Loucy (cell line): Measurements from ENCODE around the gene FARS2.

ENCODE experiments used
- H2AFZ ChIP-seq: fragments of 200-600 bp; sonication (generic); 2 replicates; pipeline ENCODE4 v1.6.0; 2016; ENCODE audit warnings: antibody characterized with exemption, mild to moderate bottlenecking, low read length, moderate library complexity
- H3F3A ChIP-seq: fragments of 200-600 bp; 2 replicates; pipeline ENCODE4 v1.6.0; 2016; ENCODE audit warnings: antibody characterized with exemption, low read depth, mild to moderate bottlenecking
- H3K27me3 ChIP-seq: fragments of 200-600 bp; sonication (generic); 2 replicates; pipeline ENCODE4 v1.6.1; 2014; ENCODE audit warnings: low read length, mild to moderate bottlenecking; ENCODE audit not compliant: insufficient read depth, poor library complexity, severe bottlenecking
- H3K36me3 ChIP-seq: fragments of 200-600 bp; sonication (generic); 2 replicates; pipeline ENCODE4 v1.6.1; 2016; ENCODE audit warnings: low read length; ENCODE audit not compliant: insufficient read depth
- H3K4me1 ChIP-seq: fragments of 200-600 bp; sonication (generic); 2 replicates; pipeline ENCODE4 v1.5.1; 2014; ENCODE audit warnings: low read length, mild to moderate bottlenecking; ENCODE audit not compliant: insufficient read depth, poor library complexity, severe bottlenecking
- H3K4me2 ChIP-seq: fragments of 200-600 bp; sonication (generic); 2 replicates; pipeline ENCODE4 v1.6.0; 2014; ENCODE audit warnings: antibody characterized with exemption, low read length, low read depth, mild to moderate bottlenecking; ENCODE audit not compliant: poor library complexity, severe bottlenecking
- H3K4me3 ChIP-seq: fragments of 200-600 bp; sonication (generic); 2 replicates; pipeline ENCODE4 v1.5.1; 2014; ENCODE audit warnings: low read length, mild to moderate bottlenecking, mixed read lengths; ENCODE audit not compliant: poor library complexity, severe bottlenecking
- H3K79me2 ChIP-seq: fragments of 200-600 bp; sonication (generic); 2 replicates; pipeline ENCODE4 v1.6.1; 2014; ENCODE audit warnings: low read length; ENCODE audit not compliant: insufficient read depth
- H3K9ac ChIP-seq: fragments of 200-600 bp; sonication (generic); 2 replicates; pipeline ENCODE4 v1.6.0; 2014; ENCODE audit warnings: mild to moderate bottlenecking, low read depth, low read length, moderate library complexity; ENCODE audit not compliant: poor library complexity, severe bottlenecking
- H3K9me2 ChIP-seq: fragments of 200-600 bp; sonication (generic); replicated peaks from 2 replicates; pipeline ENCODE4 v1.6.1; 2016; ENCODE audit warnings: low read depth, low read length, mixed read lengths
- H3K9me3 ChIP-seq: fragments of 200-600 bp; sonication (generic); 2 replicates; pipeline ENCODE4 v1.6.1; 2014; ENCODE audit warnings: mild to moderate bottlenecking, antibody characterized with exemption, low read length, low read depth; ENCODE audit not compliant: insufficient read depth
- H4K20me1 ChIP-seq: fragments of 200-600 bp; sonication (generic); 2 replicates; pipeline ENCODE4 v1.6.0; 2014; ENCODE audit warnings: antibody characterized with exemption, low read length, mild to moderate bottlenecking; ENCODE audit not compliant: insufficient read depth, poor library complexity, severe bottlenecking
- EZH2phosphoT487 ChIP-seq: fragments of 200-600 bp; IDR thresholded peaks from 2 replicates; pipeline ENCODE4 v1.6.1; 2018; ENCODE audit warnings: antibody characterized with exemption, mild to moderate bottlenecking, moderate library complexity, borderline replicate concordance
- TF ChIP-seq, protein P1 (sequence below): fragments of 200-600 bp; sonication (generic); conservative IDR thresholded peaks from 2 replicates; pipeline ENCODE4 v1.5.1; 2014; ENCODE audit warnings: mild to moderate bottlenecking, antibody characterized with exemption, low read length

FARS2 gene

GRCh38 chr6:5447921-5448320 lies 186.6 kb downstream of the FARS2 start:
- Histone ChIP-seq H3K4me2 (no peak overlapping the region), H3F3A (no peaks in the 10 kb centered on the region), H3K9me3 (no peaks in the 10 kb centered on the region), H3K27me3 (no peaks in the 10 kb centered on the region), H4K20me1 (no peaks in the 10 kb centered on the region), H3K9me2 (no peaks in the 10 kb centered on the region), H3K36me3 (no peaks in the 10 kb centered on the region), H3K9ac (no peak overlapping the region), H3K4me1 (no peaks in the 10 kb centered on the region), H3K4me3 (no peak overlapping the region), H2AFZ (no peak overlapping the region), H3K79me2 (no peaks in the 10 kb centered on the region)
- no peak for TF ChIP-seq EZH2phosphoT487
- TF ChIP-seq, protein P1, sequence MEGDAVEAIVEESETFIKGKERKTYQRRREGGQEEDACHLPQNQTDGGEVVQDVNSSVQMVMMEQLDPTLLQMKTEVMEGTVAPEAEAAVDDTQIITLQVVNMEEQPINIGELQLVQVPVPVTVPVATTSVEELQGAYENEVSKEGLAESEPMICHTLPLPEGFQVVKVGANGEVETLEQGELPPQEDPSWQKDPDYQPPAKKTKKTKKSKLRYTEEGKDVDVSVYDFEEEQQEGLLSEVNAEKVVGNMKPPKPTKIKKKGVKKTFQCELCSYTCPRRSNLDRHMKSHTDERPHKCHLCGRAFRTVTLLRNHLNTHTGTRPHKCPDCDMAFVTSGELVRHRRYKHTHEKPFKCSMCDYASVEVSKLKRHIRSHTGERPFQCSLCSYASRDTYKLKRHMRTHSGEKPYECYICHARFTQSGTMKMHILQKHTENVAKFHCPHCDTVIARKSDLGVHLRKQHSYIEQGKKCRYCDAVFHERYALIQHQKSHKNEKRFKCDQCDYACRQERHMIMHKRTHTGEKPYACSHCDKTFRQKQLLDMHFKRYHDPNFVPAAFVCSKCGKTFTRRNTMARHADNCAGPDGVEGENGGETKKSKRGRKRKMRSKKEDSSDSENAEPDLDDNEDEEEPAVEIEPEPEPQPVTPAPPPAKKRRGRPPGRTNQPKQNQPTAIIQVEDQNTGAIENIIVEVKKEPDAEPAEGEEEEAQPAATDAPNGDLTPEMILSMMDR: no peak

DNA sequence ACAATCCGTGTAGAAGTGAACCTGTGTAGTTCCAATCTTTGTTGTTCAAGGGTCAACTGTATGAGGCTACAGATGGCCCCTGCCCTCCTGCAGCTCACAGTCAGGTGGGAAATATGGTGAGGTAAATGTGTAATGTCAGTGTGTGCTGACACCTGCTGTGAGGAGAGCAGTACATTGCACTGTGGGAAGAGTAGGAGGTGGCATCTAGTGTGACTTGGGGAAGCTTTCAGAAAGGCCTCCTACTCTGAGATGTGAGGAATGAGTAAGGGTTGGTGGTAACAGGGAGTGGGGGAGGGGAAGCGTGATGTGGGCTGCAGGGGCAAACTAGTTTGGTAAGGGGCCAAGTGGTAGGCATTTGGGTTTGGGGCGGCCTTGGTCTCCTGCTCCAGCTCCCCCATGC lies 188.8 kb downstream of the FARS2 start:
- Histone ChIP-seq H3K4me1 (no peaks in the 10 kb centered on the region), H3F3A (no peaks in the 10 kb centered on the region), H3K4me3 (no peak overlapping the region), H3K79me2 (no peaks in the 10 kb centered on the region), H3K9me2 (no peaks in the 10 kb centered on the region), H4K20me1 (no peaks in the 10 kb centered on the region), H2AFZ (no peak overlapping the region), H3K36me3 (no peaks in the 10 kb centered on the region), H3K9me3 (no peaks in the 10 kb centered on the region), H3K9ac (no peak overlapping the region), H3K27me3 (no peaks in the 10 kb centered on the region), H3K4me2 (no peak overlapping the region)
- TF ChIP-seq EZH2phosphoT487: no peak
- TF ChIP-seq, protein P1: no peak

DNA sequence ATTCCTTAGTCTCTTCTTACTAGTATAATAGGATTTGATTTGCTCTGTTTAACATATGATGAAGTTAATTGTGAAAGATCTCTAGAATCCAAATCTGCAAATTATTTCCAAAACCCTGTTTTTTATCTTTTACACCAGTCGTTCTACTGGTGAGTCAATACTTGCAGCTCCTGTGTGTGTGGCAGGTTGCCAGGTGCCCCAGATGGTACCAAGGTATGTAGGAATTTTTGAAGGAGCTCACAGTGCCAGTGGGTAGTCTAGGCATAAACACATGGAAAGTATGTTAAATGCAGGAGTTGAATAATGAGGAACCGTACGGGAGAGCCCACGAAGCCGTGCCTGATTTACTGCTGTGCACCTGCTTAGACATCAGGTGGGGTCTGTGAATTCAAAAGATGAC lies 192.2 kb downstream of the FARS2 start:
- no peaks in the 10 kb centered on the region for H3F3A ChIP-seq
- no peaks in the 10 kb centered on the region for H3K36me3 ChIP-seq
- H3K27me3 ChIP-seq: no peaks in the 10 kb centered on the region
- no peak overlapping the region for H3K4me2 ChIP-seq
- H3K79me2 ChIP-seq: no peaks in the 10 kb centered on the region
- no peak overlapping the region for H3K9ac ChIP-seq
- no peaks in the 10 kb centered on the region for H3K9me2 ChIP-seq
- no peak overlapping the region for H2AFZ ChIP-seq
- no peaks in the 10 kb centered on the region for H3K9me3 ChIP-seq
- H3K4me3 ChIP-seq: no peak overlapping the region
- H3K4me1 ChIP-seq: peaks cover 3% of the 10 kb centered on the region
- no peaks in the 10 kb centered on the region for H4K20me1 ChIP-seq
- TF ChIP-seq, protein P1: no peak
- TF ChIP-seq EZH2phosphoT487: no peak
